Measurements from ENCODE around the gene OR5K2. TPM values are rescaled to one million over a fixed set of nuclear protein-coding genes. Genes with fewer than 3 reads are reported as not detected.

Gene OR5K2
- total and polyA plus RNA-seq, 10 of the 15 experiments (the other 5 are each of a cell fraction or from before 2014, with no cell fraction given): 0.12 TPM; not detected in 9

DNA sequence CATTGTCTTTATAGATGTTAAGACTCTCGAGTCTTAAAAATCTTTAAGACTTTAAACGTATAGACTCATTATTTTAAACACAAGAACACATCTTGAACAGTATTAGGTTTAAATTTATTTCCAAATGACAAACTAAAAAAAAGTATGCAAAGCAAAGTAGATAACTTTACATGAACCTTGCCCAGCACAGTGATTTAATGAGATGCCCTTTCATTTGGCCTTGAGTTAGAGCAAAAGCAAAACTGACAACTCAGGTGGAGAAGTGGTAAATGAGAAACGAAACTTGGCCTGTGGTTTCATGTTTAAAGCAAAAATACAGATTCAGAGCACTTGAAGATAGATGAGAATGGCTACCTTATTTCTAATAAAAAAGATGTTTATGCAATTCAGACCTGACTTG is 42.9 kb downstream of the OR5K2 start (continued):
- TF ChIP-seq, protein P1, sequence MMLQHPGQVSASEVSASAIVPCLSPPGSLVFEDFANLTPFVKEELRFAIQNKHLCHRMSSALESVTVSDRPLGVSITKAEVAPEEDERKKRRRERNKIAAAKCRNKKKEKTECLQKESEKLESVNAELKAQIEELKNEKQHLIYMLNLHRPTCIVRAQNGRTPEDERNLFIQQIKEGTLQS (IDR thresholded peaks at IDR 0.05; ENCODE audit: borderline replicate concordance, extremely low read depth, low read depth, low read length): no peak
- TF ChIP-seq SP1 (IDR thresholded peaks at IDR 0.05; ENCODE audit: low read depth, low read length) (no peak), CREB1 (IDR thresholded peaks at IDR 0.05; ENCODE audit: low read depth) (0 out of 2 replicates have a peak, but pooled peaks have one; percentile 53), ZNF622 (IDR thresholded peaks at IDR 0.05) (no peak), NFIC (IDR thresholded peaks at IDR 0.05; ENCODE audit: low read depth, low read length) (peak; percentile 86), RFX5 (IDR thresholded peaks at IDR 0.05; ENCODE audit: low read depth, low read length) (no peak)
- TF ChIP-seq, protein P2, sequence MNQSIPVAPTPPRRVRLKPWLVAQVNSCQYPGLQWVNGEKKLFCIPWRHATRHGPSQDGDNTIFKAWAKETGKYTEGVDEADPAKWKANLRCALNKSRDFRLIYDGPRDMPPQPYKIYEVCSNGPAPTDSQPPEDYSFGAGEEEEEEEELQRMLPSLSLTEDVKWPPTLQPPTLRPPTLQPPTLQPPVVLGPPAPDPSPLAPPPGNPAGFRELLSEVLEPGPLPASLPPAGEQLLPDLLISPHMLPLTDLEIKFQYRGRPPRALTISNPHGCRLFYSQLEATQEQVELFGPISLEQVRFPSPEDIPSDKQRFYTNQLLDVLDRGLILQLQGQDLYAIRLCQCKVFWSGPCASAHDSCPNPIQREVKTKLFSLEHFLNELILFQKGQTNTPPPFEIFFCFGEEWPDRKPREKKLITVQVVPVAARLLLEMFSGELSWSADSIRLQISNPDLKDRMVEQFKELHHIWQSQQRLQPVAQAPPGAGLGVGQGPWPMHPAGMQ (IDR thresholded peaks at IDR 0.05; ENCODE audit: borderline replicate concordance): no peak

DNA sequence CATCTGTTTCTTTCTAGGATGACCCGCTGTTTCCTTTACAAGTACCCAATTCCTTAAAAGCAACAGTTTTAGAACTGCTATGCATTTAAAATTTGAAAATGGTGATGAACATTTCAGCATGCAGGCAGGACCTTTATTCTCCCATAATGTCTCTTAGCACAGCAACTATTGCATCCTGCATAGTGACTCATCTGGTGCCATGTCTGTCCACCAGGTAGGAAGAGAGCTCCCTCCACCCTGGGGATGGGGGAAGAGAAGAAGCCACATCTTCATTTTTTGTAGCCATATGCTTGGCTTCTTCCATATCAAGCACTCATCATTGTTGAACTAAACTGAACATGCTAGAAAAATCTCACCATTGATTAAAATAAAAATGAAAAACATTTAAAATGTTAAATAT is 44.2 kb downstream of the OR5K2 start:
- Histone ChIP-seq H3K9me3 (replicated peaks; ENCODE audit: control insufficient read depth, insufficient read depth, low read length) (no peaks in the 10 kb centered on the region), H3K27me3 (replicated peaks in 1 of 2; ENCODE audit: control insufficient read depth in 2 of 2, insufficient read depth in 2 of 2, low read length in 1 of 2) (no peaks in the 10 kb centered on the region), H3K4me3 (no peak overlapping the region), H3K4me1 (ENCODE audit: control insufficient read depth, insufficient read depth, low read length) (peaks cover 32% of the 10 kb centered on the region; the same call in 1 of the 2 replicates), H3K27ac (ENCODE audit: control insufficient read depth, insufficient read depth) (peak overlapping the region; percentile 65), H3K79me2 (ENCODE audit: control insufficient read depth, insufficient read depth, low read length) (peaks cover 93% of the 10 kb centered on the region), H2AFZ (ENCODE audit: control insufficient read depth, low read depth, low read length) (no peak overlapping the region), H3K9ac (ENCODE audit: control insufficient read depth, insufficient read depth, low read length) (no peak overlapping the region), H3K36me3 (ENCODE audit: control insufficient read depth in 2 of 2, insufficient read depth in 2 of 2, low read length in 1 of 2) (no peaks in the 10 kb centered on the region; a peak in 1 of 4 replicates), H4K20me1 (ENCODE audit: control insufficient read depth, insufficient read depth) (no peaks in the 10 kb centered on the region), H3K4me2 (ENCODE audit: control insufficient read depth, insufficient read depth) (0 out of 2 replicates have a peak overlapping the region, but pooled peaks have one; percentile 7)
- BruUV-seq (replicated peaks): no TSS peak
- POLR2A ChIA-PET: interaction anchor here (11.8 kb wide), 1 partner anchor 15 kb away, joined by 350 read pairs; no protein-coding TSS in a partner anchor
- ATAC-seq: peak; percentile 3; the same call in 2 of the 3 replicates
- SMC1A ChIA-PET (ENCODE audit: uncharacterized antibody, unreplicated experiment): interaction anchor here (0.6 to 13.1 kb wide), 7 partner anchors 9 to 46 kb away, joined by 3 to 603 read pairs (median 5); partner anchors contain the start of gene CLDND1
- intact Hi-C loops (cut with micrococcal nuclease; ENCODE audit: unreplicated experiment) (no loop called here), in situ Hi-C loops (cut with MboI) (no loop called here)
- WGBS (ENCODE audit: insufficient coverage, insufficient replicate concordance, low lambda C conversion rate, missing lambda C conversion rate): 100% methylated on average over 1 of the region's 1 CpG
- no peak for FAIRE-seq
- RAD21 ChIA-PET (ENCODE audit: unreplicated experiment): interaction anchor here (1.1 to 13.1 kb wide), 3 partner anchors 9 to 17 kb away, joined by 4 to 511 read pairs (median 10); partner anchors contain the start of gene GPR15
- CTCF ChIA-PET: interaction anchor here (1.5 to 1.9 kb wide), 4 partner anchors 9 to 20 kb away, joined by 5 to 8 read pairs (median 6); no protein-coding TSS in a partner anchor
- 0 out of 2 replicates have a peak, but pooled peaks have one; percentile 14 for TF ChIP-seq NFIC (IDR thresholded peaks at IDR 0.05; ENCODE audit: low read depth, low read length)
- peak; percentile 36; the same call in 1 of the 2 replicates for TF ChIP-seq EED (IDR thresholded peaks at IDR 0.05; ENCODE audit: low read depth)
- no peak for TF ChIP-seq TAF1 (IDR thresholded peaks at IDR 0.05; ENCODE audit: borderline replicate concordance, low read depth, low read length)
- TF ChIP-seq ASH2L (IDR thresholded peaks at IDR 0.05; ENCODE audit: borderline replicate concordance, low read depth): no peak
- no peak for TF ChIP-seq KLF5 (IDR thresholded peaks at IDR 0.05; ENCODE audit: partially characterized antibody)
- no peak for TF ChIP-seq RBBP5 (conservative IDR thresholded peaks at IDR 0.05)
- TF ChIP-seq ZNF274 (IDR thresholded peaks at IDR 0.05; ENCODE audit: insufficient read depth, insufficient read length): no peak
- TF ChIP-seq RFX5 (IDR thresholded peaks at IDR 0.05; ENCODE audit: low read depth, low read length): peak; percentile 43; the same call in 1 of the 2 replicates
- no peak for DNase-seq (ENCODE audit: low read depth, low spot score)

Data from GM12878 (cell line).